AG04450 (cell line): Measurements from ENCODE around the gene STRAP. TPM values are rescaled to one million over a fixed set of nuclear protein-coding genes. Genes with fewer than 3 reads are reported as not detected.
"Not testable (repeated sequence)": the region's sequence is repeated elsewhere in the genome, so short reads cannot be mapped to it uniquely, and the experiment has no call there.

Source experiments
- CTCF ChIA-PET: fragments of 300-600, 350-600 bp; formaldehyde crosslinking; extraction: SDS; loops from one replicate; lab custom pipeline; 2022; ENCODE audit warnings: antibody characterized with exemption, inconsistent platforms; lab: Charles Lee
- POLR2A ChIA-PET: fragments of 350-600 bp; formaldehyde crosslinking; extraction: SDS; loops from one replicate; lab custom pipeline; 2021; ENCODE audit warnings: antibody characterized with exemption, inconsistent platforms; lab: Yijun Ruan, JAX
- DNase-seq: peaks from one replicate; pipeline ENCODE4 v3.0.0-alpha.2; 2011; ENCODE audit warnings: low read depth, low spot score
- H3K27ac ChIP-seq: one replicate; pipeline ENCODE4 v1.5.1; 2012; ENCODE audit warnings: low read depth, low read length, control low read depth
- H3K27me3 ChIP-seq: one replicate; pipeline ENCODE4 v1.6.0; 2012; ENCODE audit warnings: low read length; ENCODE audit not compliant: control insufficient read depth, insufficient read depth
- H3K4me3 ChIP-seq: 2 replicates; pipeline ENCODE4 v1.5.1; 2011; ENCODE audit warnings: mild to moderate bottlenecking, low read depth, low read length, control low read depth
- H3K9me3 ChIP-seq: 2 replicates; pipeline ENCODE4 v1.5.1; 2012; ENCODE audit warnings: low read length; ENCODE audit not compliant: control insufficient read depth, insufficient read depth
- polyA plus RNA-seq: library from polyadenylated mRNA; depleted of rRNA; stranded (reverse); fragments of >200 nt; gene quantifications from 2 replicates; pipeline ENCODE4 v1.2.3, GENCODE V29; 2011
- TF ChIP-seq, protein P1 (sequence below): IDR thresholded peaks from 2 replicates; pipeline ENCODE4 v1.5.1; 2011; ENCODE audit warnings: low read depth, low read length, control low read depth, inconsistent platforms

STRAP gene
- polyA plus RNA-seq, 1 experiment = 180 TPM

DNA sequence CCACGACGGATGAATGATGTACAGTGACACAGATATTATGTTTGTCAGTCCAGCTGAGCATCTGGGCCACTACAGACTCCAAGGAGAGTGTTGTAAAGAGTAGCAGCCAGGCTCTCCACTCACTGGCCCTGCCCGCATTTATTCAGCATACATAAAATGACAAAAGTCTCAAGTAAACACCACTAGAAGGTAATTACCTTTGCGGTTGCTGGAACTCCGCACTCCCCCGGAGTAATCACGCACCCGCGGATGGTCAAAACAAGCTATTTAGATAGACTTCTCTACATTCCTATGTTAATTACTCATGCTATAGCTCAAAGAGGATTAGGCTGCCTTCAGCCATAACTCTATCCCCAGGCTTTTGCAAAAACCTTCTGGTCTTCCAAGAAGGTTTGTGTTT is 18.8 kb upstream of the STRAP start:
- no peak for DNase-seq
- ChIA-PET CTCF (interaction anchor here (0.9 to 1.4 kb wide), 3 partner anchors 36 to 278 kb away, joined by 5 to 9 read pairs (median 8); no protein-coding TSS in a partner anchor), POLR2A (interaction anchor here (0.5 kb wide), 1 partner anchor 219 kb away, joined by 3 read pairs; no protein-coding TSS in a partner anchor)
- Histone ChIP-seq H3K4me3 (no peak overlapping the region), H3K9me3 (no peaks in the 10 kb centered on the region), H3K27me3 (no peaks in the 10 kb centered on the region), H3K27ac (no peak overlapping the region)
- TF ChIP-seq, protein P1, sequence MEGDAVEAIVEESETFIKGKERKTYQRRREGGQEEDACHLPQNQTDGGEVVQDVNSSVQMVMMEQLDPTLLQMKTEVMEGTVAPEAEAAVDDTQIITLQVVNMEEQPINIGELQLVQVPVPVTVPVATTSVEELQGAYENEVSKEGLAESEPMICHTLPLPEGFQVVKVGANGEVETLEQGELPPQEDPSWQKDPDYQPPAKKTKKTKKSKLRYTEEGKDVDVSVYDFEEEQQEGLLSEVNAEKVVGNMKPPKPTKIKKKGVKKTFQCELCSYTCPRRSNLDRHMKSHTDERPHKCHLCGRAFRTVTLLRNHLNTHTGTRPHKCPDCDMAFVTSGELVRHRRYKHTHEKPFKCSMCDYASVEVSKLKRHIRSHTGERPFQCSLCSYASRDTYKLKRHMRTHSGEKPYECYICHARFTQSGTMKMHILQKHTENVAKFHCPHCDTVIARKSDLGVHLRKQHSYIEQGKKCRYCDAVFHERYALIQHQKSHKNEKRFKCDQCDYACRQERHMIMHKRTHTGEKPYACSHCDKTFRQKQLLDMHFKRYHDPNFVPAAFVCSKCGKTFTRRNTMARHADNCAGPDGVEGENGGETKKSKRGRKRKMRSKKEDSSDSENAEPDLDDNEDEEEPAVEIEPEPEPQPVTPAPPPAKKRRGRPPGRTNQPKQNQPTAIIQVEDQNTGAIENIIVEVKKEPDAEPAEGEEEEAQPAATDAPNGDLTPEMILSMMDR = no peak

DNA sequence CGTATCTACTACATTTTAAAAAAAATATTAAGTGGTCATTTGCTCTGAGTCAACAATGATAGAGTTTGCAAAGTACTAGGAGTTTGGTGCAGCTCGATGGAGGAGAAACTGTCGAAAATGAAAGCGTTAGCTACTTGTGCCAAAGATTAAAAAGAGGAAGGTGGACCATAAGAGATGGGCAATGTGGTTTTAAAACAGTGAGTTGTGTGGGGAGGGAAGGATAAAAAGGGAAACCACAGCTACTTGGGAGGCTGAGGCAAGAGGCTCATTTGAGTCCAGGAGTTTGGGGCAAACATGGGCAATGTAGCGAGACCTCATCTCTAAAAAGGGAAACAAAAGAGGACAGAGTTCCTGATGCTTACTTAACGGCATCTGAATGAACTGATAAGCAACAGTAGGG is 18.2 kb upstream of the STRAP start:
- Histone ChIP-seq H3K27ac (no peak overlapping the region), H3K27me3 (no peaks in the 10 kb centered on the region), H3K4me3 (no peak overlapping the region), H3K9me3 (no peaks in the 10 kb centered on the region)
- TF ChIP-seq, protein P1 = no peak
- DNase-seq = no peak
- POLR2A ChIA-PET = no interaction called here
- CTCF ChIA-PET = interaction anchor here (0.9 to 1.4 kb wide), 3 partner anchors 35 to 279 kb away, joined by 5 to 9 read pairs (median 8); no protein-coding TSS in a partner anchor

DNA sequence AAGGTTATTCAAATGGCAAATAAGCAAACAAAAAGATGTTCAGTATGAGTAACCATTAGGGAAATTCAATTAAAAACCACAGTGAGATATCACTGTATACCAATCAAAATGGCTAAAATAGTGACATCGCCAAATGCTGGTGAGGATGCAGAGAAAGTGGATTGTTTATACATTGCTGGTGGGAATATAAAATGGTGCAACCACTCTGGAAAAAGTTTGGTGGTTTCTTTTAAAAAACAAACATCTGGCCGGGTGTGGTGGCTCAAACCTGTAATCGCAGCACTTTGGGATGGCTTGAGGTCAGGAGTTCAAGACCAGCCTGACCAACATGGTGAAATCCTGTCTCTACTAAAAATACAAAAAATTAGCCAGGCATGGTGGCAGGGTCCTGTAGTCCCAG is 14.0 kb upstream of the STRAP start:
- H3K9me3 ChIP-seq = no peaks in the 10 kb centered on the region
- H3K27ac ChIP-seq = no peak overlapping the region
- CTCF ChIA-PET = no interaction called here
- H3K27me3 ChIP-seq = no peaks in the 10 kb centered on the region
- no peak overlapping the region for H3K4me3 ChIP-seq
- POLR2A ChIA-PET = no interaction called here
- TF ChIP-seq, protein P1 = no peak
- DNase-seq = no peak

DNA sequence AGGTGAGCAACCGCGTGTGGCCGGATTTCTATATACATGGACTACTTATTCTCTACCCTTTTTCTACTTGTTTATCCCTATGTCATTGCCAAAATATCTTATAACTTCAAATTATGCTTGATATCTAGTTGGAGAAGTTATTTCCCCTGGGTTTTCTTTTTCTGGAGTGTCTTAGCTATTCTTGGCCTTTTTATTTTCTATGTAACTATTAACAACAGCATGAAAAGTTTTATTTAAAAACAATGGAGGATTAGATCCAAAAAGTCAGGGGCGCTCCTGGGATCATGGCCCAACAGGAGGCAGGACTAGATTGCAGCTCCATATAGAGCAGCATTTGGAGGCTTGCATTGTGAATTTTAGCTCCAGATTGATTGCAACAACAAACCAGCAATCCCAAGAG is 8.6 kb upstream of the STRAP start:
- DNase-seq = no peak
- Histone ChIP-seq H3K9me3 (no peaks in the 10 kb centered on the region; the same call in 1 of the 2 replicates), H3K27me3 (no peaks in the 10 kb centered on the region), H3K27ac (no peak overlapping the region), H3K4me3 (no peak overlapping the region)
- POLR2A ChIA-PET = no interaction called here
- TF ChIP-seq, protein P1 = no peak
- CTCF ChIA-PET = interaction anchor here (1.2 kb wide), 1 partner anchor 284 kb away, joined by 3 read pairs; no protein-coding TSS in a partner anchor

DNA sequence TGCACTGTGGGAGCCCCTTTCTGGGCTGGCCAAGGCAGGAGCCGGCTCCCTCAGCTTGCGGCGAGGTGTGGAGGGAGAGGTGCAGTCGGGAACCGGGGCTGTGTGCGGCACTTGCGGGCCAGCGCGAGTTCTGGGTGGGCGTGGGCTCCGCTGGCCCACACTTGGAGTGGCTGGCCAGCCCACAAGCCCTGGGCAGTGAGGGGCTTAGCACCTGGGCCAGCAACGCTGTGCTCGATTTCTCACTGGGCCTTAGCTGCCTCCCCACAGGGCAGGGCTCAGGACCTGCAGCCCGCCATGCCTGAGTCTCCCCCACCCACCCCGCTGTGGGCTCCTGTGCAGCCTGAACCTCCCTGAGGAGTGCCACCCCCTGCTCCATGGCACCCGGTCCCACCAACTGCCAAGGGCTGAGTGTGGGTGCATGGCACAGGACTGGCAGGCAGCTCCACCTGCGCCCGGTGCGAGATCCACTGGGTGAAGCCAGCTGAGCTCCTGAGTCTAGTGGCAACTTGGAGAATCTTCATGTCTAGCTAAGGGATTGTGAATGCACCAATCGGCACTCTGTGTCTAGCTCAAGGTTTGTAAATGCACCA is 7.5 kb upstream of the STRAP start:
- DNase-seq, POLR2A ChIA-PET, CTCF ChIA-PET, H3K9me3 ChIP-seq, H3K27ac ChIP-seq, H3K4me3 ChIP-seq, H3K27me3 ChIP-seq: not testable (repeated sequence)
